KMS-11 (cell line): ENCODE measurements around the gene CD19.
A peak's percentile ranks its signal among the peaks of the same experiment; 100 is the strongest.
"Not testable (repeated sequence)": the region's sequence is repeated elsewhere in the genome, so short reads cannot be mapped to it uniquely, and the experiment has no call there.

Experiments used
- H2AFZ ChIP-seq: fragments of 200-600 bp; sonication (generic); 2 replicates; pipeline ENCODE4 v1.6.1; 2016; ENCODE audit warnings: antibody characterized with exemption, mixed run types, low read depth
- H3K27ac ChIP-seq: fragments of 200-600 bp; sonication (generic); 2 replicates; pipeline ENCODE4 v1.6.1; 2016; ENCODE audit warnings: mild to moderate bottlenecking, mixed run types
- H3K27me3 ChIP-seq: fragments of 200-600 bp; sonication (generic); 2 replicates; pipeline ENCODE4 v1.6.1; 2017; ENCODE audit warnings: mild to moderate bottlenecking, low read depth, mixed run types, moderate library complexity; ENCODE audit not compliant: insufficient read depth
- H3K36me3 ChIP-seq: fragments of 200-600 bp; sonication (generic); 2 replicates; pipeline ENCODE4 v1.6.1; 2017; ENCODE audit warnings: mild to moderate bottlenecking, mixed run types; ENCODE audit not compliant: insufficient read depth
- H3K4me1 ChIP-seq: fragments of 200-600 bp; sonication (generic); 2 replicates; pipeline ENCODE4 v1.6.1; 2016; ENCODE audit warnings: mild to moderate bottlenecking, low read depth, mixed run types; ENCODE audit not compliant: poor library complexity, severe bottlenecking
- H3K4me2 ChIP-seq: fragments of 200-600 bp; sonication (generic); 2 replicates; pipeline ENCODE4 v1.7.0; 2016; ENCODE audit warnings: mild to moderate bottlenecking, mixed run types
- H3K4me3 ChIP-seq: fragments of 200-600 bp; sonication (generic); IDR thresholded peaks from 2 replicates; pipeline ENCODE4 v1.6.1; 2017; ENCODE audit warnings: low read depth, low read length, mixed read lengths; ENCODE audit not compliant: insufficient read depth
- H3K79me2 ChIP-seq: fragments of 200-600 bp; sonication (generic); 2 replicates; pipeline ENCODE4 v1.6.1; 2016; ENCODE audit warnings: low read depth, mixed run types; ENCODE audit not compliant: insufficient read depth
- H3K9ac ChIP-seq: fragments of 200-600 bp; sonication (generic); 2 replicates; pipeline ENCODE4 v1.6.1; 2016; ENCODE audit warnings: mild to moderate bottlenecking, mixed run types
- H4K20me1 ChIP-seq: fragments of 200-600 bp; sonication (generic); 2 replicates; pipeline ENCODE4 v1.6.1; 2016; ENCODE audit warnings: mild to moderate bottlenecking, mixed run types; ENCODE audit not compliant: insufficient read depth
- CTCF ChIP-seq: fragments of 200-600 bp; sonication (generic); conservative IDR thresholded peaks from 2 replicates; pipeline ENCODE4 v1.6.1; 2017; ENCODE audit warnings: low read depth, mild to moderate bottlenecking, antibody characterized with exemption, low read length, moderate library complexity, mixed read lengths

CD19 gene

DNA sequence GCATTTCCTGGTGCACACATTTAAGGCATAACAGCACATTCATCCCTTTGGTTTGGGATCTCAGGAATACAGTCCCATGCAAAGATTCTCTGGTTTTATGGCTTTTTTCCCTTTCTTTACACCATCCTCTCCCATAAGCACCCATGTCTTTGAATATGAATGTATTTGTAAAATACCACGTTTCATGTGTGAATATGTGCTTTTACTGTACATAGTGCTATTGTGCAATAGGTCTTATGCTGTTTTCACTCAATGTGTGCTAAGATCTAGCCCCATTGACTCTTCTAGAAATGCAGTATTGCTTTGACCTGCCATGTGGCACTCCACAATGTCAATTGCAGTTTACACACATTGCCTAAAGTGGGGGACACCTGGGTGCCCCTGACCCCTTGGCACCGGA is 32.7 kb downstream of the CD19 start:
- H3K9ac ChIP-seq: no peak overlapping the region
- H2AFZ ChIP-seq: no peak overlapping the region
- no peak overlapping the region for H3K27ac ChIP-seq
- TF ChIP-seq CTCF: no peak
- no peaks in the 10 kb centered on the region for H3K79me2 ChIP-seq
- no peaks in the 10 kb centered on the region for H4K20me1 ChIP-seq
- H3K4me1 ChIP-seq: no peaks in the 10 kb centered on the region
- H3K36me3 ChIP-seq: no peaks in the 10 kb centered on the region
- no peaks in the 10 kb centered on the region for H3K27me3 ChIP-seq
- no peak overlapping the region for H3K4me3 ChIP-seq
- no peak overlapping the region for H3K4me2 ChIP-seq

GRCh38 chr16:28967156-28967555 is 35.4 kb downstream of the CD19 start:
- Histone ChIP-seq H3K36me3 (no peaks in the 10 kb centered on the region), H3K79me2 (no peaks in the 10 kb centered on the region), H3K4me3 (no peak overlapping the region), H3K4me2 (no peak overlapping the region), H3K4me1 (no peaks in the 10 kb centered on the region), H2AFZ (no peak overlapping the region), H4K20me1 (no peaks in the 10 kb centered on the region), H3K9ac (no peak overlapping the region), H3K27me3 (no peaks in the 10 kb centered on the region), H3K27ac (no peak overlapping the region)
- no peak for TF ChIP-seq CTCF

DNA sequence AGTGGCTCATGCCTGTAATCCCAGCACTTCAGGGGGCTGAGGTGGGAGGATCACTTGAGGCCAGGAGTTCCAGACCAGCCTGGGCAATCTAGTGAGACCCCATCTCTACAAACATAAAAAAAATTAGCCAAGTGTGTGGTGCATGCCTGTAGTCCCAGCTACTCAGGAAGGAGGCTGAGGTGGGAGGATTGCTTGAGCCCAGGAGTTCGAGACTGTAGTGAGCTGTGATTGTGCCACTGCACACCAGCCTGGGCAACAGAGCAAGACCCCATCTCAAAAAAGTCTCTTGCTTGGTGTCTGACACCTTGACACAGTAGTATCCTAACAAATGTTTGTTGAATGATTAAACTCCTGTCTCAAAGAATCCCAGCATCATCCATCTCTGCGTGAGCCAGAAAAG is 37.9 kb downstream of the CD19 start:
- not testable (repeated sequence) for H3K4me3 ChIP-seq, H3K36me3 ChIP-seq, H3K27me3 ChIP-seq, H3K9ac ChIP-seq, H3K4me1 ChIP-seq, H4K20me1 ChIP-seq, H2AFZ ChIP-seq, H3K79me2 ChIP-seq, H3K4me2 ChIP-seq, H3K27ac ChIP-seq

GRCh38 chr16:28974007-28974436 is 42.3 kb downstream of the CD19 start:
- peak overlapping the region; percentile 15; the same call in 1 of the 2 replicates for H3K27ac ChIP-seq
- peak overlapping the region; percentile 88 for H3K4me2 ChIP-seq
- no peaks in the 10 kb centered on the region for H3K27me3 ChIP-seq
- H3K4me3 ChIP-seq: peak overlapping the region; percentile 44
- TF ChIP-seq CTCF: peak; percentile 73
- H3K79me2 ChIP-seq: no peaks in the 10 kb centered on the region
- H4K20me1 ChIP-seq: no peaks in the 10 kb centered on the region
- H2AFZ ChIP-seq: peak overlapping the region; percentile 92
- H3K9ac ChIP-seq: peak overlapping the region; percentile 72
- peaks cover 14% of the 10 kb centered on the region for H3K4me1 ChIP-seq
- no peaks in the 10 kb centered on the region for H3K36me3 ChIP-seq

DNA sequence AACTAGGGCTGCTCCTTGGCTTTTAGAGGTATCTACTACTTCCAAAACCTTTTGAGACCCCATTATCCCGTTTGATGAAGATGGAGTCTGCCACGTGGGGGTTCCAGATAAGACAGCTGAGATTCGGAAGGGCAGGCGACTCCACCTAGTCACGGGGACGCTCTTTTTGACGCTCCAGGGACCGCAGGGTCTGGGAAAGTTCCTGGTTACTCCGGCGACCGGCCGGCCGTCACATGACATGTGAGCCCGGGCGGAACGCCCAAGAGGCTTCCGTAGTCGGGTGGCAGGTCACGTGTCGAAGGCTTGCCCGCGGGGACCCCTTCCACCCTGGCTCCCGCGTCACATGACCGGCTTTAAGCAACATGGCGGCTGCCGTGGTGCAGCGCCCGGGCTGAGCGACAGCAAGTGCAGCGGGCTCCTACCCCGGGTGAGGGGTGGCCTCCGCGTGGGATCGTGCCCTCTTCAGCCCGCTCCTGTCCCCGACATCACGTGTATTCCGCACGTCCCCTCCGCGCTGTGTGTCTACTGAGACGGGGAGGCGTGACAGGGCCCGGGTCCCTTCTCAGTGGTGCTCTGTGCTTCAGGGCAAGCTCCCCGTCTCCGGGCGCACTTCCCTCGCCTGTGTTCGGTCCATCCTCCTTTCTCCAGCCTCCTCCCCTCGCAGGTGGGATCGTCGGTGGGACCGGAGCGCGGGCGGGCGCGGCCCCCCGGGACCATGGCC is 42.8 kb downstream of the CD19 start, which contains the start of gene SPNS1:
TSS of gene SPNS1 (plus strand) at position 342 of the 721 bp plus-strand sequence. CDS start at position 716, 374 bp downstream.
- H3K4me2 ChIP-seq: peak within 1 kb of the TSS; percentile 88
- H3K27me3 ChIP-seq: no peaks in the 10 kb centered on the region
- H3K4me3 ChIP-seq: peak within 1 kb of the TSS; percentile 44
- H3K9ac ChIP-seq: peak within 1 kb of the TSS; percentile 72
- H3K79me2 ChIP-seq: no peaks in the 10 kb centered on the region
- no peak for TF ChIP-seq CTCF
- H3K4me1 ChIP-seq: peaks cover 14% of the 10 kb centered on the region
- no peaks in the 10 kb centered on the region for H3K36me3 ChIP-seq
- H3K27ac ChIP-seq: peak within 1 kb of the TSS; percentile 15; the same call in 1 of the 2 replicates
- no peaks in the 10 kb centered on the region for H4K20me1 ChIP-seq
- H2AFZ ChIP-seq: peak within 1 kb of the TSS; percentile 92
